Gastrocnemius medialis (tissue), 4 donors: Measurements from ENCODE around the gene CCDC186.

Experiments
- CTCF ChIP-seq, 5 experiments: fragments of 450-650 bp in 3 of 5; fragments of 200-600 bp in 2 of 5; sonication (generic) in 2 of 5; IDR thresholded peaks in 4 of 5; conservative IDR thresholded peaks in 1 of 5; 1 replicate in 4 of 5; 2 replicates in 1 of 5; pipeline ENCODE4 v1.5.1; 2016 to 2019; ENCODE audit warnings: antibody characterized with exemption in 5 of 5, mild to moderate bottlenecking in 3 of 5, moderate library complexity in 3 of 5
- POLR2A ChIP-seq, 2 donors: fragments of 450-650 bp; IDR thresholded peaks; one replicate each; pipeline ENCODE4 v1.6.1; 2017; ENCODE audit warnings: antibody characterized with exemption in 2 of 2, mild to moderate bottlenecking in 2 of 2, moderate library complexity in 2 of 2

DNA sequence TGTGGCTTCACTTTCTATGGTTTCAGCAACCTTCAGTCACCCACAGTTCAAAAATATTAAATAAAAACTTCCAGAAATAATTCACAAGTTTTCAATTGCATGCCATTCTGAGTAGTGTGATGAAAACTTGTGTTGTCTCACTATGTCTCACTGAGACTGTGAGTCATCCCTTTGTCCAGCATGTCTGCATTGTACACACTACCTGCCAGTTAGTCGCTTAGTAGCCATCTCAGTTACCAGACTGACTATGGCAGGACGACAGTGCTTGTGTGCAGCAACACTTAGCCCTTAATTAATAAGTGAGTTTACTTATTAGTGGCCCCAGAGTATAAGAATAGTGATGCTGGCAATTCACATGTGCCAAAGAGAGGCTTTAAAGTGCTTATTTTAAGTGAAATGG lies 22.5 kb downstream of the CCDC186 start:
- no peak for TF ChIP-seq CTCF (IDR thresholded peaks at IDR 0.05 in 4 of 5, conservative IDR thresholded peaks at IDR 0.05 in 1 of 5)
- TF ChIP-seq POLR2A (IDR thresholded peaks at IDR 0.05): no peak
